Posterior cingulate gyrus (tissue), 11 donors: ENCODE measurements around the gene SDK1.
"Not testable (repeated sequence)": the region's sequence is repeated elsewhere in the genome, so short reads cannot be mapped to it uniquely, and the experiment has no call there.

ENCODE experiments used
- DNase-seq, 10 donors: peaks; one replicate each; pipeline versions ENCODE4 v3.0.0 to v3.0.0-alpha.2; 2020 to 2021; ENCODE audit warnings: mixed read lengths in 3 of 10
- intact Hi-C: fragments of 100-400 bp; cut with DNase I; formaldehyde crosslinking; loops from one replicate; pipeline ENCODE4 v1.15.1; 2023

The SDK1 gene

GRCh38 chr7:4071370-4072058 lies 770.5 kb downstream of the SDK1 start:
- no peak for DNase-seq
- intact Hi-C loops, result no loop called here

GRCh38 chr7:4072161-4072925 lies 771.3 kb downstream of the SDK1 start:
- intact Hi-C loops, result no loop called here
- DNase-seq, result no peak

DNA sequence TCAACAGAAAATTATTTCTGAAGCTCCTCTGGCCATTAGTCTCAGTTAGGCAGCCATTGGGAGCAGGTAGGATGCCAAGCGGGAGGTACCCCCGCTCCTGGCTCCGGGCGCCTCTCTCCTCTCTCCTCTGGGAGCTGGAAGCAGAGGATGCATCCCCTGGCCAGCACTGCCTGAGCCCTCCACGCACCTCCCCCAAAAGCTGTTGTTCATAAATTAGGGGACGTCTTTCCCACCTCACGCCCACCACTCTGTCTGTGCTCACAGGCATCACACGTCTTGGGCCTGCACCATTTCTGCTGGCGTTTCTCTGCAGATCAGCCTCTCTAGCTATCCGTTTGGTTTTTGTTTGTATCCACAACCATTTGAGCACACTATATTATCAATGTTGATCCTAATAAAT lies 772.0 kb downstream of the SDK1 start:
- intact Hi-C loops, result no loop called here
- DNase-seq, result peak in 1 of 10 donors; percentile 61

GRCh38 chr7:4073750-4074149 lies 772.7 kb downstream of the SDK1 start:
- intact Hi-C loops, result no loop called here
- no peak for DNase-seq

DNA sequence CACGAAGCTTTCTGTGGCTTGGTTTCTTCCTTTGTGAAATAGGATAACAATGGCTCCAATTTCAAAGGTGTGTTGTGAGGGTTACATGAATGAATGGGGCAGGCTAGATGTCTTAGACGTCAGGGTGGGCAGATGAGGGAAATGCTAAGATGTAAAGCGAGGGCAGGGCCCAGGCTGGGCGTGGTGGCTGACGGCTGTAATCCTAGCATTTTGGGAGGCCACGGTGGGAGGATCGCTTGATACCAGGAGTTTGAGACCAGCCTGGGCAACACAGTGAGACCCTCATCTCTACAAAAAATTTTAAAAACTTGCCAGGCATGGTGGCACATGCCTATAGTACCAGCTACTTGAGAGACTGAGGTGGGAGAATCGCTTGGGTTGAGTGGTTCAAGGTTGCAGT lies 773.4 kb downstream of the SDK1 start:
- no peak for DNase-seq
- intact Hi-C loops, result no loop called here

DNA sequence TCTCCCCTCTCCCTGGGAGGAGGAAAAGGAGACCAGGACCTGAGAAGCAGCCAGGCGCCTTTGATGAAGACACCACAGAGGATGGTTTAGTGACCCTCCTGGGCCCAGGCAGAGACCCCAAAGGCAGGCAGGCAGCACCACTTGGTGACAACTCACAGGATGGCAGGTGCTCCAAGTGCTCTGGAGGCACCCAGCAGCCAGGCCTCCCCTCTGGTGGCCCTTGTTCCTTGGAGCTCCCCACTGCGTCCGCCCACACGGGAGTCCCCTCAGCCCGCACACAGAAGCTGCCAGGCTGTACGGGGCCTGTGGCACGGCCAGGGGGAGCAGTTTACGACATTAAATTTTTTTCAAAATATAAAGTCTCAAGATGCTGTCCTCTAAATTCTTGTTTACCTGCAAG lies 773.9 kb downstream of the SDK1 start:
- DNase-seq, result no peak
- intact Hi-C loops, result no loop called here

GRCh38 chr7:4076701-4077294 lies 775.7 kb downstream of the SDK1 start:
- peak in 1 of 10 donors; percentile 34 for DNase-seq
- intact Hi-C loops, result no loop called here

DNA sequence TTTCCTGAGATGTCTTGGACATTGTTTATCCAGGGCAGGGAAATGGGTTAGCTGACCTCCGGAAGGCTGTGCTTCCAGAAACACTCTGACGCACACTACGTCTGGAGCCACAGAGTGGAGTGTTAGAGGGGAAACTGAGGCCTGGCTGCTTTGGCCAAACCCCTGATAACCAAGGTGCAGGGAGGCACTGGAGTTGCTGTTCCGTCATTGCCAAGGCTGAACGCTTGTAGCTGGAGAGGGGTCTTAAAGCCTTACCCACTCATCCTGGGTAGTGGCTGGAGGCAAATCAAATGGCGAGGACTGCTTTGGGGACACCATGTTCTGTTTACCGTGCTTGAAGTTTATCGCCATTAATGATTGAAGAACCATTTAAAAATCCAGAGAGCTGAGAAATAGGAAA lies 776.9 kb downstream of the SDK1 start:
- intact Hi-C loops, result no loop called here
- DNase-seq, result peak in 1 of 10 donors; percentile 11

DNA sequence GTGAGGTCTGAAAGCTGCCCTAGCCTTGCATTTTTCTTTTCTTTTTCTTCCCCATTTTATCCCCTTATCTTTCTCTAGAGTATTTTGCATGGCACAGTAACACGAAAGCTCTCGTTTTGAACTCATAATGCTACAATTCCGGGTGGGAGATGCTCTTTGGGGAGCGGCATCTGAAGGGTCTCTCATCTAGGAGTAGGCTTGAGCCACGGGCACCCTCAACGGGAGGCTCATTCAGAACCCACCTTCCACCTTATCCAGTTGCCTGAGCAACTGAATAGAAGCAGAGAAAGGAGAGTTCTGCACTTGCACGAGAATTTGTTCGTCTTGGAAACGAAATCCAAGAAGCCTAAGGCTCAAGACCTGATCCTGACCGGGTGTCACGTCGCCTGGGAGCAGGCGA lies 777.5 kb downstream of the SDK1 start:
- DNase-seq, result peak in 1 of 10 donors; percentile 45
- intact Hi-C loops, result no loop called here

GRCh38 chr7:4079366-4079765 lies 778.3 kb downstream of the SDK1 start:
- intact Hi-C loops, result no loop called here
- DNase-seq, result peak in 2 of 10 donors; percentile 50 to 75

DNA sequence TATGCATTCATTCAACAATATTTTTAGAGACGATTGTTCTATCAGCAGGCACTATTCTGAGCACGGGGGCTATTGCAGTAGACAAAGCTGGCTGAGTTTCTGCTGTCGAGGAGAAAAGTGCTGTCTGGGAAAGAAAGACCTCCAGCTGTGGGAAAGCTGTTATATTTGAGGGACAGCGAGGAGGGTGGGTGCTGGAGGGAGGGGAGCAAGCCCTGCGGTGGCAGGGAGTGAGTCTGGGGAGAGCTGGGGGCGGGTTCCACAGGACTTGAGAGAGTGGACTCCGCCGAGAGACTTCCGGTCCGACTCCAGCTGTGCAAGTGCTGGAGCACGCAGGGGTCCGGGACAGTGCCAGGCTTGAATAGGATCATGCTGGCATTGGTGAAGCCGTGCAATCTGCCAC lies 778.9 kb downstream of the SDK1 start:
- peak in 2 of 10 donors; percentile 35 to 80 for DNase-seq
- intact Hi-C loops, result no loop called here

GRCh38 chr7:4080954-4081353 lies 779.9 kb downstream of the SDK1 start:
- peak in 2 of 10 donors; percentile 15 to 34 for DNase-seq
- intact Hi-C loops, result no loop called here

- intact Hi-C loops, result no loop called here
- DNase-seq, result no peak
These were observed 782.5 kb downstream of the SDK1 start for GRCh38 chr7:4083513-4083912.

DNA sequence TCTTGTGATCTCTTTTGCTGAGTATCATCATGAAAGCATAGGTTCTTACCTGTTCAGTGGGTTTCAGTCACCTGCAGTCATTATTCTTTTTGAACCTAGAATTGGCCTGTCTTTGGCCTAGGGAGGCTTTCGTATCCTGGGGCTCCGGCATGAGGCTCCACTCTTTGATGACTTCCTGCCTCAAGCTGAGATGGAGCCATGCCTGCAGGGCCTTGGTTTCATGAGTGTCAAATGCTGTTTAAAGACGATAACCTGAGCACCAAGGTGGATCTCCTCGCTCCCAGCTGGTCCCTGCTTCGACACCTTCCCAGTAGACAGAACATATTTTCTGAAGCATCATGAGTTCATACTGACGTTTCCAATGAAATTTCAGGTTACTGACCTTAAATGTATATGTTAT lies 783.2 kb downstream of the SDK1 start:
- intact Hi-C loops, result no loop called here
- peak in 1 of 10 donors; percentile 60 for DNase-seq

- intact Hi-C loops, result no loop called here
- DNase-seq, result peak in 2 of 10 donors; percentile 8 to 62
These were observed 785.1 kb downstream of the SDK1 start for GRCh38 chr7:4085937-4086691.

- intact Hi-C loops, result no loop called here
- no peak for DNase-seq
These were observed 785.7 kb downstream of the SDK1 start for GRCh38 chr7:4086723-4087122.

GRCh38 chr7:4091767-4092166 lies 790.7 kb downstream of the SDK1 start:
- DNase-seq, result peak in 2 of 10 donors; percentile 12 to 46
- intact Hi-C loops, result no loop called here

DNA sequence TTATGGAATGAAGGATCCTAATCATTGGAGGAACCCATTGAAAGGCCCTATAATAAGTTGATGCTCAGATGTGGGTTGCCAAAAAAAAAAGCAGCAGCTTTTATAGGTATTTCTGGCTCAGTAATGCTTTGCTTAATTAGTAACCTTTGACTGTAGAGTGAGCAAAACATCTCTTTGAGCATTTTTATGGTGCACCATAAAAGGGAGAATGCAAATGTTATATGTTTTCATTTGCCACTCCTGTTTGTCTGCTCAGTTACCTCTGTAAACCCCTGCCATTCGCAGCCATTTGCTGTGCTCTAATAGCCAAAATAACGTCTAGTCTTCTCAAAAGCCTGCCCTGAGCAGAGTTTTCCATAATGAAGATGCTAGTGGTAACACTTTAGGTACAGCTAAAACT lies 792.0 kb downstream of the SDK1 start:
- intact Hi-C loops, result no loop called here
- no peak for DNase-seq

DNA sequence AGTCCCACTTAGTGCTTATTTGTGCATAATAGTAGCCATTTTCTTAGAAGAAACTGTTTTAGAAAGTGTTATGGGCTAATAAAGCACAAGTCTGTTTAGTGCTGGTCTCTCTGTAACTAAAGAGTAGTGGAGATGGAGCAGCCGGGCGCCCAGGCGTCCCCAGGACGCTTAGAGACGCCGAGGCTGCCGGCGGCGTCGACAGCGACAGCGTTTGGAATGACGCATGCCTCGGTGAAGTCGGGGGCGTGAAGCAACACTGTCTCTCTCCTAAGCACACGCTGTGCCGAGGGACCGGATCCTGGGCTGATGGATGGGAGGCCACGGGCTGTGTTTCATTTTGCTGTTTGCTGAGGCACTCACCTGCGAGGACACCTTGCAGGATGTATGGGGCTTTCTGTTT lies 792.4 kb downstream of the SDK1 start:
- no peak for DNase-seq
- intact Hi-C loops, result no loop called here

- peak in 1 of 10 donors; percentile 32 for DNase-seq
- intact Hi-C loops, result not testable (repeated sequence)
These were observed 793.1 kb downstream of the SDK1 start for GRCh38 chr7:4094158-4094557.
